HepG2 (cell line): ENCODE results near the gene RERE. TPM values are rescaled to one million over a fixed set of nuclear protein-coding genes. Genes with fewer than 3 reads are reported as not detected.

Experiments
- GATA4 ChIP-seq: sonication (generic); IDR thresholded peaks from 2 replicates; pipeline ENCODE4 v1.6.1; 2016; ENCODE audit warnings: antibody characterized with exemption, low read depth, borderline replicate concordance
- HIVEP1 ChIP-seq: sonication (generic); formaldehyde crosslinking; IDR thresholded peaks from 2 replicates; pipeline ENCODE4 v1.4.0; 2020; ENCODE audit warnings: mild to moderate bottlenecking, missing genetic modification reagents
- HOXA5 ChIP-seq: sonication (generic); formaldehyde crosslinking; IDR thresholded peaks from 2 replicates; pipeline ENCODE4 v1.4.0; 2020; ENCODE audit warnings: missing genetic modification reagents
- KDM2A ChIP-seq: sonication (generic); formaldehyde crosslinking; IDR thresholded peaks from 2 replicates; pipeline ENCODE4 v1.4.0; 2020; ENCODE audit warnings: low read depth, missing genetic modification reagents, borderline replicate concordance
- KDM5A ChIP-seq: fragments of 200-600 bp; sonication (generic); IDR thresholded peaks from 2 replicates; pipeline ENCODE4 v1.7.0; 2018; ENCODE audit warnings: antibody characterized with exemption, mild to moderate bottlenecking, low read length, borderline replicate concordance
- MAFF ChIP-seq: IDR thresholded peaks from 2 replicates; pipeline ENCODE4 v1.6.1; 2011; ENCODE audit warnings: low read depth, low read length, improper control_type of control experiment
- MED13 ChIP-seq: sonication (generic); formaldehyde crosslinking; IDR thresholded peaks from 2 replicates; pipeline ENCODE4 v1.5.0; 2020; ENCODE audit warnings: missing genetic modification reagents
- NFIC ChIP-seq: IDR thresholded peaks from 2 replicates; pipeline ENCODE4 v1.6.1; 2012; ENCODE audit warnings: mild to moderate bottlenecking, low read length, inconsistent platforms
- PTBP1 ChIP-seq: fragments of 200-400 bp; formaldehyde crosslinking; IDR thresholded peaks from 2 replicates; pipeline ENCODE4 v1.6.1; 2018; ENCODE audit warnings: low read length, low read depth; ENCODE audit not compliant: poor library complexity, severe bottlenecking
- SIN3A ChIP-seq: IDR thresholded peaks from 2 replicates; pipeline ENCODE4 v1.6.1; 2011; ENCODE audit warnings: low read depth, mild to moderate bottlenecking, control low read depth, low read length, borderline replicate concordance
- STAT5B ChIP-seq: sonication (generic); formaldehyde crosslinking; IDR thresholded peaks from 2 replicates; pipeline ENCODE4 v1.4.0; 2020; ENCODE audit warnings: missing genetic modification reagents
- TCF7 ChIP-seq: sonication (generic); IDR thresholded peaks from 2 replicates; pipeline ENCODE4 v1.6.1; 2016; ENCODE audit warnings: antibody characterized with exemption, low read depth
- TEAD3 ChIP-seq: optimal IDR thresholded peaks from 2 replicates; pipeline ENCODE3; 2016; ENCODE audit warnings: borderline replicate concordance
- YEATS4 ChIP-seq: sonication (generic); formaldehyde crosslinking; IDR thresholded peaks from 2 replicates; pipeline ENCODE4 v1.4.0; 2020; ENCODE audit warnings: missing genetic modification reagents, borderline replicate concordance
- ZIK1 ChIP-seq: sonication (generic); formaldehyde crosslinking; IDR thresholded peaks from 2 replicates; pipeline ENCODE4 v1.5.0; 2020; ENCODE audit warnings: mild to moderate bottlenecking, low read depth, missing genetic modification reagents, borderline replicate concordance
- ZNF138 ChIP-seq: sonication (generic); formaldehyde crosslinking; IDR thresholded peaks from 2 replicates; pipeline ENCODE4 v1.5.0; 2020; ENCODE audit warnings: mild to moderate bottlenecking, low read depth, missing genetic modification reagents
- ZNF20 ChIP-seq: sonication (generic); formaldehyde crosslinking; IDR thresholded peaks from 2 replicates; pipeline ENCODE4 v1.4.0; 2020; ENCODE audit warnings: mild to moderate bottlenecking, moderate library complexity, missing genetic modification reagents
- ZNF569 ChIP-seq: sonication (generic); formaldehyde crosslinking; IDR thresholded peaks from 2 replicates; pipeline ENCODE4 v1.5.0; 2020; ENCODE audit warnings: mild to moderate bottlenecking, missing genetic modification reagents, moderate library complexity, borderline replicate concordance
- ZNF792 ChIP-seq: IDR thresholded peaks from 2 replicates; pipeline ENCODE4 v1.6.1; 2016
- ZSCAN9 ChIP-seq: IDR thresholded peaks from 2 replicates; pipeline ENCODE4 v1.6.1; 2016; ENCODE audit warnings: borderline replicate concordance
- ZUFSP ChIP-seq: sonication (generic); formaldehyde crosslinking; IDR thresholded peaks from 2 replicates; pipeline ENCODE4 v1.9.0; 2021; ENCODE audit warnings: missing genetic modification reagents, mild to moderate bottlenecking, borderline replicate concordance
- polyA plus RNA-seq, 8 experiments: library from polyadenylated mRNA; depleted of rRNA in 3 of 8; stranded (reverse) in 7 of 8; unstranded in 1 of 8; fragments of >200 nt; fragmentation: Illumina TruSeq in 4 of 8; extraction: Trizol in 4 of 8; gene quantifications; 2 replicates each; pipeline versions ENCODE4 v1.2.1 to v1.2.3, GENCODE V29; 2011 to 2016; ENCODE audit warnings: low read depth in 4 of 8, missing spikeins in 1 of 8, mixed read lengths in 1 of 8; ENCODE audit not compliant: insufficient read depth in 1 of 8
- total RNA-seq, 5 experiments: library from RNA; depleted of rRNA; stranded (reverse); fragments of >200 nt; fragmentation: Illumina TruSeq; extraction: Trizol; gene quantifications; 2 replicates each; pipeline ENCODE4 v1.2.3, GENCODE V29; 2016; ENCODE audit warnings: low read depth in 1 of 5
- TF ChIP-seq, protein P1 (sequence below): sonication (generic); formaldehyde crosslinking; IDR thresholded peaks from 2 replicates; pipeline ENCODE4 v1.5.0; 2020; ENCODE audit warnings: mild to moderate bottlenecking, missing genetic modification reagents, borderline replicate concordance

RERE gene
- total and polyA plus RNA-seq, 2 of the 13 experiments (the other 11 are each of a cell fraction or from before 2014, with no cell fraction given): 18.3 to 21.9 TPM

GRCh38 chr1:8711873-8712412 is 105.5 kb downstream of the RERE start (continued):
- TF ChIP-seq, protein P1, sequence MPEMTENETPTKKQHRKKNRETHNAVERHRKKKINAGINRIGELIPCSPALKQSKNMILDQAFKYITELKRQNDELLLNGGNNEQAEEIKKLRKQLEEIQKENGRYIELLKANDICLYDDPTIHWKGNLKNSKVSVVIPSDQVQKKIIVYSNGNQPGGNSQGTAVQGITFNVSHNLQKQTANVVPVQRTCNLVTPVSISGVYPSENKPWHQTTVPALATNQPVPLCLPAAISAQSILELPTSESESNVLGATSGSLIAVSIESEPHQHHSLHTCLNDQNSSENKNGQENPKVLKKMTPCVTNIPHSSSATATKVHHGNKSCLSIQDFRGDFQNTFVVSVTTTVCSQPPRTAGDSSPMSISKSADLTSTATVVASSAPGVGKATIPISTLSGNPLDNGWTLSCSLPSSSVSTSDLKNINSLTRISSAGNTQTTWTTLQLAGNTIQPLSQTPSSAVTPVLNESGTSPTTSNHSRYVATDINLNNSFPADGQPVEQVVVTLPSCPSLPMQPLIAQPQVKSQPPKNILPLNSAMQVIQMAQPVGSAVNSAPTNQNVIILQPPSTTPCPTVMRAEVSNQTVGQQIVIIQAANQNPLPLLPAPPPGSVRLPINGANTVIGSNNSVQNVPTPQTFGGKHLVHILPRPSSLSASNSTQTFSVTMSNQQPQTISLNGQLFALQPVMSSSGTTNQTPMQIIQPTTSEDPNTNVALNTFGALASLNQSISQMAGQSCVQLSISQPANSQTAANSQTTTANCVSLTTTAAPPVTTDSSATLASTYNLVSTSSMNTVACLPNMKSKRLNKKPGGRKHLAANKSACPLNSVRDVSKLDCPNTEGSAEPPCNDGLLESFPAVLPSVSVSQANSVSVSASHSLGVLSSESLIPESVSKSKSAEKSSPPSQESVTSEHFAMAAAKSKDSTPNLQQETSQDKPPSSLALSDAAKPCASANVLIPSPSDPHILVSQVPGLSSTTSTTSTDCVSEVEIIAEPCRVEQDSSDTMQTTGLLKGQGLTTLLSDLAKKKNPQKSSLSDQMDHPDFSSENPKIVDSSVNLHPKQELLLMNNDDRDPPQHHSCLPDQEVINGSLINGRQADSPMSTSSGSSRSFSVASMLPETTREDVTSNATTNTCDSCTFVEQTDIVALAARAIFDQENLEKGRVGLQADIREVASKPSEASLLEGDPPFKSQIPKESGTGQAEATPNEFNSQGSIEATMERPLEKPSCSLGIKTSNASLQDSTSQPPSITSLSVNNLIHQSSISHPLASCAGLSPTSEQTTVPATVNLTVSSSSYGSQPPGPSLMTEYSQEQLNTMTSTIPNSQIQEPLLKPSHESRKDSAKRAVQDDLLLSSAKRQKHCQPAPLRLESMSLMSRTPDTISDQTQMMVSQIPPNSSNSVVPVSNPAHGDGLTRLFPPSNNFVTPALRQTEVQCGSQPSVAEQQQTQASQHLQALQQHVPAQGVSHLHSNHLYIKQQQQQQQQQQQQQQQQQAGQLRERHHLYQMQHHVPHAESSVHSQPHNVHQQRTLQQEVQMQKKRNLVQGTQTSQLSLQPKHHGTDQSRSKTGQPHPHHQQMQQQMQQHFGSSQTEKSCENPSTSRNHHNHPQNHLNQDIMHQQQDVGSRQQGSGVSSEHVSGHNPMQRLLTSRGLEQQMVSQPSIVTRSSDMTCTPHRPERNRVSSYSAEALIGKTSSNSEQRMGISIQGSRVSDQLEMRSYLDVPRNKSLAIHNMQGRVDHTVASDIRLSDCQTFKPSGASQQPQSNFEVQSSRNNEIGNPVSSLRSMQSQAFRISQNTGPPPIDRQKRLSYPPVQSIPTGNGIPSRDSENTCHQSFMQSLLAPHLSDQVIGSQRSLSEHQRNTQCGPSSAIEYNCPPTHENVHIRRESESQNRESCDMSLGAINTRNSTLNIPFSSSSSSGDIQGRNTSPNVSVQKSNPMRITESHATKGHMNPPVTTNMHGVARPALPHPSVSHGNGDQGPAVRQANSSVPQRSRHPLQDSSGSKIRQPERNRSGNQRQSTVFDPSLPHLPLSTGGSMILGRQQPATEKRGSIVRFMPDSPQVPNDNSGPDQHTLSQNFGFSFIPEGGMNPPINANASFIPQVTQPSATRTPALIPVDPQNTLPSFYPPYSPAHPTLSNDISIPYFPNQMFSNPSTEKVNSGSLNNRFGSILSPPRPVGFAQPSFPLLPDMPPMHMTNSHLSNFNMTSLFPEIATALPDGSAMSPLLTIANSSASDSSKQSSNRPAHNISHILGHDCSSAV (CRISPR knock-in tag): no peak
- TF ChIP-seq SIN3A (0 out of 2 replicates have a peak, but pooled peaks have one; percentile 37), ZNF792 (0 out of 2 replicates have a peak, but pooled peaks have one; percentile 10), NFIC (peak; percentile 30; the same call in 1 of the 2 replicates), GATA4 (peak; percentile 66; the same call in 1 of the 2 replicates), MAFF (no peak), YEATS4 (CRISPR knock-in tag) (peak; percentile 12; the same call in 1 of the 2 replicates), HIVEP1 (CRISPR knock-in tag) (no peak), PTBP1 (no peak), ZNF569 (CRISPR knock-in tag) (no peak), ZIK1 (CRISPR knock-in tag) (no peak), HOXA5 (peak; percentile 95), ZSCAN9 (CRISPR knock-in tag) (0 out of 2 replicates have a peak, but pooled peaks have one; percentile 10), STAT5B (CRISPR knock-in tag) (no peak), TEAD3 (peak; percentile 77), ZNF20 (CRISPR knock-in tag) (no peak), TCF7 (peak; percentile 86), KDM5A (no peak), KDM2A (CRISPR knock-in tag) (no peak), ZUFSP (CRISPR knock-in tag) (no peak), MED13 (CRISPR knock-in tag) (no peak), ZNF138 (no peak)
